HCT116 (cell line): ENCODE measurements around the gene NEB. TPM values are rescaled to one million over a fixed set of nuclear protein-coding genes. Genes with fewer than 3 reads are reported as not detected.

ENCODE experiments used
- ATAC-seq: fragments of 200-7000 bp; cut with Tn5 transposase; 2 replicates; pipeline ENCODE4 v1.9.1; 2020; ENCODE audit warnings: mild to moderate bottlenecking, moderate library complexity
- BruUV-seq: library from RNA; stranded (reverse); fragments of 400-500 nt; replicated peaks from 2 replicates; lab custom pipeline; 2021; lab: Mats Ljungman, UMichigan
- CTCF ChIA-PET: fragments of 300-600 bp; sonication (Branson Sonifier 250); formaldehyde crosslinking; loops from one replicate; lab custom pipeline; 2021; ENCODE audit warnings: antibody characterized with exemption; lab: Charles Lee
- POLR2A ChIA-PET: fragments of 300-600, 350-600 bp; sonication (Branson Sonifier 250); formaldehyde crosslinking; loops from one replicate; lab custom pipeline; 2021; ENCODE audit warnings: antibody characterized with exemption; lab: Charles Lee
- RAD21 ChIA-PET, 2 experiments: fragments of 300-600 bp; sonication (Branson Sonifier 250); formaldehyde crosslinking; loops; one replicate each; lab custom pipeline; 2023; ENCODE audit warnings: low total read pairs in 2 of 2; ENCODE audit not compliant: uncharacterized antibody in 2 of 2, unreplicated experiment in 2 of 2, low non-redundant PET in 1 of 2; lab: Charles Lee
- DNase-seq: peaks from one replicate; pipeline ENCODE4 v3.0.0-alpha.2; 2010; ENCODE audit warnings: low read depth, low spot score
- H2AFZ ChIP-seq: fragments of 200-600 bp; shearing (Covaris generic), sonication (generic); 2 replicates; pipeline ENCODE4 v1.6.1; 2017; ENCODE audit warnings: low read depth, mixed run types, mixed read lengths, antibody characterized with exemption, low read length; ENCODE audit not compliant: poor library complexity, severe bottlenecking
- H3K27ac ChIP-seq: 2 replicates; pipeline ENCODE4 v1.5.1; 2012; ENCODE audit warnings: low read depth, low read length
- H3K27me3 ChIP-seq: fragments of 200-600 bp; sonication (generic); 2 replicates; pipeline ENCODE4 v1.6.1; 2016; ENCODE audit warnings: mixed run types, low read length, mixed read lengths; ENCODE audit not compliant: insufficient read depth
- H3K36me3 ChIP-seq, 2 experiments: fragments of 200-500 bp in 1 of 2; fragments of 200-600 bp in 1 of 2; sonication (Bioruptor generic) in 1 of 2; sonication (generic) in 1 of 2; 2 replicates each; pipeline versions ENCODE4 v1.5.1 to v1.6.1; 2014 to 2016; ENCODE audit warnings: low read length in 2 of 2, inconsistent platforms in 1 of 2, mixed read lengths in 1 of 2, mixed run types in 1 of 2; ENCODE audit not compliant: insufficient read depth in 2 of 2, control insufficient read depth in 1 of 2
- H3K4me1 ChIP-seq, 2 experiments: fragments of 200-600 bp in 1 of 2; sonication (generic) in 1 of 2; 2 replicates each; pipeline versions ENCODE4 v1.5.1 to v1.6.1; 2012 to 2017; ENCODE audit warnings: low read length in 2 of 2, inconsistent platforms in 1 of 2, mild to moderate bottlenecking in 1 of 2, mixed read lengths in 1 of 2, mixed run types in 1 of 2, moderate library complexity in 1 of 2; ENCODE audit not compliant: insufficient read depth in 2 of 2, control insufficient read depth in 1 of 2
- H3K4me2 ChIP-seq: fragments of 200-600 bp; sonication (generic); 2 replicates; pipeline ENCODE4 v1.6.1; 2017; ENCODE audit warnings: mixed run types, low read length, mixed read lengths
- H3K4me3 ChIP-seq, 2 experiments: fragments of 200-600 bp in 1 of 2; sonication (generic) in 1 of 2; replicated peaks in 1 of 2; 2 replicates each; pipeline ENCODE4 v1.5.1; 2011 to 2016; ENCODE audit warnings: low read length in 2 of 2, control low read depth in 1 of 2, low read depth in 1 of 2, mild to moderate bottlenecking in 1 of 2, mixed read lengths in 1 of 2, mixed run types in 1 of 2
- H3K79me2 ChIP-seq: fragments of 200-600 bp; sonication (generic); 2 replicates; pipeline ENCODE4 v1.6.1; 2017; ENCODE audit warnings: mild to moderate bottlenecking, mixed run types, low read length, moderate library complexity, mixed read lengths; ENCODE audit not compliant: insufficient read depth
- H3K9ac ChIP-seq: fragments of 200-600 bp; sonication (generic); 2 replicates; pipeline ENCODE4 v1.6.1; 2016; ENCODE audit warnings: low read length, mixed read lengths
- H3K9me2 ChIP-seq: fragments of 200-600 bp; sonication (generic), shearing (Covaris generic); 2 replicates; pipeline ENCODE4 v1.6.1; 2017; ENCODE audit warnings: mixed run types, mild to moderate bottlenecking, moderate library complexity; ENCODE audit not compliant: insufficient read depth
- H3K9me3 ChIP-seq, 2 experiments: fragments of 200-500 bp in 1 of 2; fragments of 200-600 bp in 1 of 2; sonication (Bioruptor generic) in 1 of 2; sonication (generic) in 1 of 2; 2 replicates each; pipeline ENCODE4 v1.6.1; 2014 to 2017; ENCODE audit warnings: low read length in 2 of 2, mixed read lengths in 2 of 2, inconsistent platforms in 1 of 2, low read depth in 1 of 2, mild to moderate bottlenecking in 1 of 2, mixed run types in 1 of 2, moderate library complexity in 1 of 2; ENCODE audit not compliant: control insufficient read depth in 1 of 2, insufficient read depth in 1 of 2
- H4K20me1 ChIP-seq: fragments of 200-600 bp; sonication (generic), shearing (Covaris generic); 2 replicates; pipeline ENCODE4 v1.6.1; 2017; ENCODE audit warnings: mixed run types, mild to moderate bottlenecking, moderate library complexity; ENCODE audit not compliant: insufficient read depth
- ATF3 ChIP-seq: IDR thresholded peaks from 2 replicates; pipeline ENCODE4 v1.6.1; 2012
- ELF1 ChIP-seq: IDR thresholded peaks from 2 replicates; pipeline ENCODE4 v1.6.1; 2012; ENCODE audit warnings: low read depth, borderline replicate concordance
- MAX ChIP-seq: IDR thresholded peaks from 2 replicates; pipeline ENCODE4 v1.6.1; 2012
- POLR2AphosphoS5 ChIP-seq: IDR thresholded peaks from 2 replicates; pipeline ENCODE4 v1.6.1; 2011; ENCODE audit warnings: mild to moderate bottlenecking, low read depth, low read length, moderate library complexity
- SP1 ChIP-seq: IDR thresholded peaks from 2 replicates; pipeline ENCODE4 v1.6.1; 2012; ENCODE audit warnings: low read depth
- SRF ChIP-seq: IDR thresholded peaks from 2 replicates; pipeline ENCODE4 v1.6.1; 2012; ENCODE audit warnings: low read depth
- ZBTB33 ChIP-seq: IDR thresholded peaks from 2 replicates; pipeline ENCODE4 v1.6.1; 2011; ENCODE audit warnings: mild to moderate bottlenecking, low read length, moderate library complexity; ENCODE audit not compliant: insufficient replicate concordance; ENCODE audit errors: extremely low read depth
- ZNF274 ChIP-seq: fragments of 200-500 bp; sonication (Bioruptor generic); IDR thresholded peaks from 2 replicates; pipeline ENCODE4 v1.6.1; 2014; ENCODE audit warnings: mild to moderate bottlenecking, low read depth, low read length, inconsistent platforms
- intact Hi-C: fragments of 100-400 bp; cut with micrococcal nuclease; formaldehyde crosslinking; loops from 2 replicates; pipeline ENCODE4 v1.10.0; 2022
- total RNA-seq: library from RNA; stranded (reverse); gene quantifications from one replicate; pipeline ENCODE4 v1.2.1, GENCODE V29; 2021; ENCODE audit not compliant: unreplicated experiment

NEB gene
- total RNA-seq, 1 experiment from 2014 or later: 0.34 TPM

- TF ChIP-seq MAX (no peak), SRF (no peak), SP1 (no peak), ATF3 (no peak), POLR2AphosphoS5 (no peak), ELF1 (no peak), ZBTB33 (no peak), ZNF274 (no peak)
- TF ChIP-seq, all 23 proteins: peak for 0
- POLR2A ChIA-PET: no interaction called here
- no peak for ATAC-seq
- H3K9ac ChIP-seq: no peak overlapping the region
- H2AFZ ChIP-seq: no peak overlapping the region
- no peaks in the 10 kb centered on the region for H3K9me3 ChIP-seq
- no peak overlapping the region for H3K27ac ChIP-seq
- no peaks in the 10 kb centered on the region for H3K4me1 ChIP-seq
- RAD21 ChIA-PET: no interaction called here
- H3K9me2 ChIP-seq: no peaks in the 10 kb centered on the region
- H3K27me3 ChIP-seq: no peaks in the 10 kb centered on the region
- no peaks in the 10 kb centered on the region for H3K79me2 ChIP-seq
- no peak for DNase-seq
- no peaks in the 10 kb centered on the region for H3K36me3 ChIP-seq
- H3K4me2 ChIP-seq: no peak overlapping the region
- no peak overlapping the region for H3K4me3 ChIP-seq
- CTCF ChIA-PET: no interaction called here
- H4K20me1 ChIP-seq: no peaks in the 10 kb centered on the region
- no TSS peak for BruUV-seq
- intact Hi-C loops: no loop called here
Measured at GRCh38 chr2:151568501-151568900, 165.8 kb downstream of the NEB start.

- no peaks in the 10 kb centered on the region for H3K27me3 ChIP-seq
- BruUV-seq: no TSS peak
- no peaks in the 10 kb centered on the region for H3K4me1 ChIP-seq
- no peak for TF ChIP-seq ZBTB33
- RAD21 ChIA-PET: no interaction called here
- intact Hi-C loops: no loop called here
- no peak overlapping the region for H3K27ac ChIP-seq
- no peak overlapping the region for H3K4me2 ChIP-seq
- H3K36me3 ChIP-seq: no peaks in the 10 kb centered on the region
- CTCF ChIA-PET: no interaction called here
- no peaks in the 10 kb centered on the region for H3K9me2 ChIP-seq
- H4K20me1 ChIP-seq: no peaks in the 10 kb centered on the region
- no peak overlapping the region for H2AFZ ChIP-seq
- DNase-seq (no peak), ATAC-seq (no peak)
- H3K79me2 ChIP-seq: no peaks in the 10 kb centered on the region
- no peak overlapping the region for H3K4me3 ChIP-seq
- no peaks in the 10 kb centered on the region for H3K9me3 ChIP-seq
- H3K9ac ChIP-seq: no peak overlapping the region
- POLR2A ChIA-PET: no interaction called here
Measured at GRCh38 chr2:151567006-151567405, 167.3 kb downstream of the NEB start.
